Measurements from ENCODE around the gene OR3A3. TPM values are rescaled to one million over a fixed set of nuclear protein-coding genes. Genes with fewer than 3 reads are reported as not detected.

Gene OR3A3
- total and polyA plus RNA-seq, 12 donors = not detected

GRCh38 chr17:3472137-3472536 lies 61.0 kb downstream of the OR3A3 start:
- TF ChIP-seq POLR2A (IDR thresholded peaks at IDR 0.05) = no peak
- TF ChIP-seq, protein P1, sequence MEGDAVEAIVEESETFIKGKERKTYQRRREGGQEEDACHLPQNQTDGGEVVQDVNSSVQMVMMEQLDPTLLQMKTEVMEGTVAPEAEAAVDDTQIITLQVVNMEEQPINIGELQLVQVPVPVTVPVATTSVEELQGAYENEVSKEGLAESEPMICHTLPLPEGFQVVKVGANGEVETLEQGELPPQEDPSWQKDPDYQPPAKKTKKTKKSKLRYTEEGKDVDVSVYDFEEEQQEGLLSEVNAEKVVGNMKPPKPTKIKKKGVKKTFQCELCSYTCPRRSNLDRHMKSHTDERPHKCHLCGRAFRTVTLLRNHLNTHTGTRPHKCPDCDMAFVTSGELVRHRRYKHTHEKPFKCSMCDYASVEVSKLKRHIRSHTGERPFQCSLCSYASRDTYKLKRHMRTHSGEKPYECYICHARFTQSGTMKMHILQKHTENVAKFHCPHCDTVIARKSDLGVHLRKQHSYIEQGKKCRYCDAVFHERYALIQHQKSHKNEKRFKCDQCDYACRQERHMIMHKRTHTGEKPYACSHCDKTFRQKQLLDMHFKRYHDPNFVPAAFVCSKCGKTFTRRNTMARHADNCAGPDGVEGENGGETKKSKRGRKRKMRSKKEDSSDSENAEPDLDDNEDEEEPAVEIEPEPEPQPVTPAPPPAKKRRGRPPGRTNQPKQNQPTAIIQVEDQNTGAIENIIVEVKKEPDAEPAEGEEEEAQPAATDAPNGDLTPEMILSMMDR (IDR thresholded peaks at IDR 0.05) = no peak
- Histone ChIP-seq H3K4me1 (replicated peaks in 1 of 2) (no peaks in the 10 kb centered on the region), H3K36me3 (replicated peaks in 1 of 2) (no peaks in the 10 kb centered on the region), H3K27ac (no peak overlapping the region), H3K27me3 (no peaks in the 10 kb centered on the region), H3K4me3 (no peak overlapping the region), H3K9me3 (replicated peaks in 1 of 3) (no peaks in the 10 kb centered on the region)
- no peak for DNase-seq
- 88 to 91% (median 90%) methylated on average over 21 of the region's 21 CpGs for WGBS, 4 donors
- intact Hi-C loops (cut with DNase I) = no loop called here

Small RNAs within 50 kb of the gene (small RNA-seq; reads per million reads assigned to genes)
- 0 reads per million in 2 donors for gene OR1AC1P

Other genes starting within 250 kb of the OR3A3 start
- not detected for gene OR1A2, start 213.9 kb upstream of the OR3A3 start, total RNA-seq
- not detected for gene OR1A2, start 213.9 kb upstream of the OR3A3 start, polyA plus RNA-seq
- gene OR1A1, start 203.7 kb upstream of the OR3A3 start, total RNA-seq = not detected
- not detected for gene OR1A1, start 203.7 kb upstream of the OR3A3 start, polyA plus RNA-seq
- gene OR3A1, start 113.0 kb upstream of the OR3A3 start, total RNA-seq = under 1 TPM in 3 of 9 donors, not detected in 6; 0.06 to 0.25 (median 0.22) TPM
- not detected for gene OR3A1, start 113.0 kb upstream of the OR3A3 start, polyA plus RNA-seq
- gene OR3A2, start 25.1 kb upstream of the OR3A3 start, total RNA-seq = 1 to 10 TPM in 1 of 9 donors, under 1 TPM in 4, not detected in 4; 0.17 to 2.6 (median 0.65) TPM
- under 1 TPM in 2 of 3 donors, not detected in 1; 0.07 to 0.13 TPM for gene OR3A2, start 25.1 kb upstream of the OR3A3 start, polyA plus RNA-seq
- gene OR1E1, start 13.0 kb upstream of the OR3A3 start, total RNA-seq = not detected
- not detected for gene OR1E1, start 13.0 kb upstream of the OR3A3 start, polyA plus RNA-seq
- gene OR1E2, start 22.5 kb downstream of the OR3A3 start, total RNA-seq = not detected
- not detected for gene OR1E2, start 22.5 kb downstream of the OR3A3 start, polyA plus RNA-seq
- gene SPATA22, start 60.4 kb downstream of the OR3A3 start, total RNA-seq = 1 to 10 TPM in 4 of 9 donors, under 1 TPM in 1, not detected in 4; 0.17 to 3.8 (median 1.4) TPM
- gene SPATA22, start 60.4 kb downstream of the OR3A3 start, polyA plus RNA-seq = under 1 TPM; 0.13 to 0.88 (median 0.54) TPM
- 10 to 100 TPM in 1 of 9 donors, 1 to 10 TPM in 8; 1.3 to 10.1 (median 2.9) TPM for gene ASPA, start 64.6 kb downstream of the OR3A3 start, total RNA-seq
- 1 to 10 TPM; 2.6 to 5.7 (median 5.5) TPM for gene ASPA, start 64.6 kb downstream of the OR3A3 start, polyA plus RNA-seq
- 1 to 10 TPM in 2 of 9 donors, under 1 TPM in 7; 0.14 to 1.4 (median 0.46) TPM for gene TRPV3, start 146.4 kb downstream of the OR3A3 start, total RNA-seq
- 1 to 10 TPM in 1 of 3 donors, under 1 TPM in 2; 0.34 to 1.1 (median 0.37) TPM for gene TRPV3, start 146.4 kb downstream of the OR3A3 start, polyA plus RNA-seq
- 1 to 10 TPM; 1.6 to 5.5 (median 3.1) TPM for gene TRPV1, start 198.0 kb downstream of the OR3A3 start, total RNA-seq
- 10 to 100 TPM in 1 of 3 donors, 1 to 10 TPM in 2; 1.5 to 10.9 (median 5.9) TPM for gene TRPV1, start 198.0 kb downstream of the OR3A3 start, polyA plus RNA-seq
- 10 to 100 TPM; 12.0 to 27.4 (median 19.9) TPM for gene SHPK, start 224.9 kb downstream of the OR3A3 start, total RNA-seq
- 10 to 100 TPM in 1 of 3 donors, 1 to 10 TPM in 2; 8.8 to 13.3 (median 9.1) TPM for gene SHPK, start 224.9 kb downstream of the OR3A3 start, polyA plus RNA-seq
- gene CTNS, start 225.4 kb downstream of the OR3A3 start, total RNA-seq = 10 to 100 TPM; 17.5 to 74.8 (median 39.8) TPM
- 10 to 100 TPM; 11.5 to 15.7 (median 13.8) TPM for gene CTNS, start 225.4 kb downstream of the OR3A3 start, polyA plus RNA-seq

Measured in adrenal gland (tissue), 12 donors.